Muscle of arm (tissue), 12 donors: ENCODE measurements around the gene B4GALT7. TPM values are rescaled to one million over a fixed set of nuclear protein-coding genes. Genes with fewer than 3 reads are reported as not detected.
"Not testable (repeated sequence)": the region's sequence is repeated elsewhere in the genome, so short reads cannot be mapped to it uniquely, and the experiment has no call there.

Experiments used
- DNase-seq: peaks from one replicate; pipeline ENCODE4 v3.0.0-alpha.2; 2013
- polyA plus RNA-seq, 12 donors: library from polyadenylated mRNA; unstranded; fragments of 120-200 nt; gene quantifications; one replicate each; pipeline ENCODE4 v1.2.1, GENCODE V29; 2013; ENCODE audit not compliant: insufficient read length in 12 of 12

B4GALT7 gene
- polyA plus RNA-seq, 12 donors: 15.0 to 21.3 (median 18.4) TPM; not detected in 1

GRCh38 chr5:177608243-177609075 lies 8.5 kb downstream of the B4GALT7 start:
- no peak for DNase-seq

GRCh38 chr5:177609076-177610059 lies 9.4 kb downstream of the B4GALT7 start:
- no peak for DNase-seq

DNA sequence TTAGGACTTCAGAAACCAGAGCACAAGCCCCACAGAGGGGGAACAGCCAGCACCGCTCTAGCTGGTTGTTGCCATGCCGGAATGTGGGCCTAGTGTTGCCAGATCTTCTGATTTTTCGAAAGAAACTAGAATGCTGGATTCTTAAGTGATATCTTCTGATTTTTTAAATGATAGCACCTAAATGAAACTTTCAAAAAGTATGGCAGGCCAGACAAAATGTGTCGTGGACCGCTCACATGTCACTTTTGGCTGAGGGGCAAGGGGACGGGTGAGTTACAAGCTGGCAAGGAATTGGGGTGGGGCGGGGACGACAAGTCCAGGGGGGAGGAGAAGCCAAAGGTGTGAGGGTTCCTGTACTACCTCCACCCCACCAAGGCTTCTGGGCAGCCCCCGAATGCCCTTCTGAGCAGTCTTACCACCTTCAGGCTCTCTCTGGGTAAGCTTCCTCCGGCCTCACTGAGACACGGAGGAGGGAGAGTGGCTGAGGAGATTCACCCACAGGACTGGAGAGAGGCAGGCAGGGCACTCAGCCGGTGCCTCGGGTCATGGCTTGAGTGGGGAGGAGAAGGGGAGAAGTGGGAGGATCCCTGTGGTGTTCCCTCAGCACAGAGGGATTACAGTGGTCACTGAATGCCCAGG lies 10.3 kb downstream of the B4GALT7 start:
- DNase-seq: no peak

GRCh38 chr5:177610770-177611445 lies 11.0 kb downstream of the B4GALT7 start:
- DNase-seq: no peak

GRCh38 chr5:177611446-177612214 lies 11.7 kb downstream of the B4GALT7 start:
- no peak for DNase-seq

- DNase-seq: no peak
Observed at GRCh38 chr5:177612215-177612673, 12.3 kb downstream of the B4GALT7 start.

DNA sequence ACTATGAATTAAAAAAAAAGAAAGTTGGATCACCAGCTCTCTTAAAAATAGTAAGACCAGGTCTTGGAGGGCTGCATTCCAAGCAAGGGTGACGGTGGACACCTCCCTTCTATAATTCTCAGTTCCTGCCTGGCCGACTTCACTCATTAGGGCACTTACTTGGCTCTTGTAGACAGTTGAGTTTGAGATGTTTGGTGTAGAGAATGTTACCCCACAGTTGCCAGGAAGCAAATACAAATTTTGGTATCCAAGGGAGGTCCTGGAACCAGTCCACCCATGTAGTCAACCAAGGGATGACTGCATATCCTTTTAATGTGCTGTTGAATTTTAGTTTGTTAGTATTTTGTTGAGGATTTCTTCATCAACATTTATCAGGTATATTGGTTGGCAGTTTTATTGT lies 20.6 kb downstream of the B4GALT7 start:
- DNase-seq: no peak

DNA sequence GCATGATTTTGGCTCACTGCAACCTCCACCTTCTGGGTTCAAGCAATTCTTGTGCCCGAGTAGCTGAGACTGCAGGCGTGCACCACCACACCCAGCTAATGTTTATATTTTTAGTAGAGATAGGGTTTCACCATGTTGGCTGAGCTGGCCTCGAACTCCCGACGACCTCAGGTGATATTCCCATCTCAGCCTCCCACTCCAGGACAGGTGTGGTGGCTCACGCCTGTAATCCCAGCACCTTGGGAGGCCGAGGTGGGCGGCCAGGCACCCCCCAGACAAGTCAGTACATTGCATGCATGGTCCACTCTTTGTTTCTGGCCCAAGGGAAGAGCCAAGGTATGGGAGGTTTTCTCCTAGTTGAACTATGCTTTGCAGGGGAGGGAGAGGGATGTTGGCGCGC lies 24.2 kb downstream of the B4GALT7 start:
- not testable (repeated sequence) for DNase-seq

DNA sequence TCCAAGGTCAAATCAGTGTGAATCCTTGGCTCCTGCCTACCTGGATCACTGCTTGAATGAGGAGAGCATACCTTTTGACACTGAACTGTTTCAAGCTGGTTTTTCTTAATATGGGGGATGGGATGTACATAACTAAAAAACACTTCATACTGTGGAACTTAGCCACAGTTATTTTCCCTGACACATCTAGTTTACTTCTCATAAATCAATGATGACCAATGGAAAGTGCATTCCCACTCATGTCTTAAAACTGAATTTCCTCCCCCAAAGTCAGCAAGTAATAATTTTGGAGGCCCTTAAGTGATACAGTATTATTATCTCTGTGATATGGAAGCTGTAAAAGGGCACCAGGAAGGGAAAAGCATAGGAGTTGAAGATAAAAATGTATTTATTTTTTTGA lies 30.3 kb downstream of the B4GALT7 start:
- DNase-seq: not testable (repeated sequence)

DNA sequence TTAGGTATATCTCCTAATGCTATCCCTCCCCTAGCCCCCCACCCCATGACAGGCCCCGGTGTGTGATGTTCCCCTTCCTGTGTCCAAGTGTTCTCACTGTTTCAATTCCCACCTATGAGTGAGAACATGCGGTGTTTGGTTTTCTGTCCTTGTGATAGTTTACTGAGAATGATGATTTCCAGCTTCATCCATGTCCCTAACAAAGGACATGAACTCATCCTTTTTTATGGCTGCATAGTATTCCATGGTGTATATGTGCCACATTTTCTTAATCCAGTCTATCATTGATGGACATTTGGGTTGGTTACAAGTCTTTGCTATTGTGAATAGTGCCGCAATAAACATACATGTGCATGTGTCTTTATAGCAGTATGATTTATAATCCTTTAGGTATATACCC lies 35.0 kb downstream of the B4GALT7 start:
- not testable (repeated sequence) for DNase-seq

DNA sequence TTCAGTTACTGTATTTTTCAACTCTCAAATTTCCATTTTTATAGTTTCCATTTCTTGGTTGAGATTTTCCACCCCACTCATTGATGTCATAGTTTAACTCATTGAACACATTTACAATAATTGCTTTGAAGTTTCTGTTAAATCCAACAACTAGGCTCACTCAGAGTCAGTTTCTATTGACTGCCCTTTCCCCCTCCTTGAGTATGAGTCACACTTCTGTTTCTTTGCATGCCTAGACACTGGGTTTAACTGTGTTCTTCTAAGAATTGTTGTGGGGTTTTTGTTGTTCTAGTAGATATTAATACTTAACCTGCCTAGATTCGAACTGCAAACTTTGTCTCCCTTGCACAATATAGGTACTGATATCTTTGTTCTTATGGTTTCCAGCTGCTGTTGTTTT lies 45.5 kb downstream of the B4GALT7 start:
- DNase-seq: not testable (repeated sequence)

DNA sequence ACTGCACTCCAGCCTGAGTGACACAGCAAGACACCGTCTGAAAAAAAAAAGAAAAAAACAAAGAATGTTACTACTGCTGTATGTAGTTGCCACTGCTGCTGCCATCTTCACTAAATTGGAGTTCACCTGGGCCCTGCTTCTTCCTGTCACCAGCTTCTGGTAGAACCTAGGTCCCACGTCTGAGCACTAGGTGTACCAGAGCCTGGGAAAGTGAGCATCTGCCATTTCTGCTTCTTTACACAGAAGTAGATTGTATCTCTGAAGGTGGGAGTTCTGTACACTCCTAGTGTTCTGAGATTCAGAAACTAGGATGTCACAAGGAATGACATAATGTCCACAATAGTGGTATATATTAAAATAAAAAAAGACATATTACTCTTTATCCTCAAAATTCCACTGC lies 51.3 kb downstream of the B4GALT7 start:
- DNase-seq: not testable (repeated sequence)

DNA sequence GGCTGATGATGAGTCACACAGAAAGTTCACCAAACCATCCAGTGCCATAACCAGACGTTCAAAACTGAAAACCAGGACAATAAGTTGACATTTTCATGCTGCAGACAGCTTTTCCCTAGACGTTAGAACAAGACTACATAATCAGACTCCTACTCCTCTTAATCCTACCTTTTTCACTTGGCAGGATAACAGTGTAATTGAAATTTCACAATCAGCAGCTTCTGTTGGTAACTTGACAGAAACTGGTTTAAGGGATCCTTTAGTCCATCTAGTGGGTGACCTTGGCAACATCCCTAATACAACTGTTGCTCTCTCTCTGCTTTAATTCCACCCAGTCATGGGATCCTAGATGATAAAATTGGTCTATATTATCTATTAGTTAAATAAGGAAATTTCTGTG lies 57.9 kb downstream of the B4GALT7 start:
- DNase-seq: not testable (repeated sequence)

GRCh38 chr5:177658542-177658941 lies 58.6 kb downstream of the B4GALT7 start:
- DNase-seq: not testable (repeated sequence)

Other genes starting within 250 kb of the B4GALT7 start
- gene LMAN2, start 248.5 kb upstream of the B4GALT7 start, polyA plus RNA-seq: 100 to 1,000 TPM in 1 of 12 donors, 10 to 100 TPM in 10, not detected in 1; 55.9 to 123 (median 66.8) TPM
- 10 to 100 TPM in 10 of 12 donors, 1 to 10 TPM in 1, not detected in 1; 8.2 to 23.6 (median 12.9) TPM for gene RGS14, start 242.2 kb upstream of the B4GALT7 start, polyA plus RNA-seq
- gene SLC34A1, start 215.7 kb upstream of the B4GALT7 start, polyA plus RNA-seq: 1 to 10 TPM in 1 of 12 donors, under 1 TPM in 5, not detected in 6; 0.10 to 1.3 (median 0.14) TPM
- gene PFN3, start 199.5 kb upstream of the B4GALT7 start, polyA plus RNA-seq: not detected
- gene F12, start 190.6 kb upstream of the B4GALT7 start, polyA plus RNA-seq: 1 to 10 TPM in 2 of 12 donors, under 1 TPM in 8, not detected in 2; 0.23 to 1.8 (median 0.39) TPM
- gene GRK6, start 173.5 kb upstream of the B4GALT7 start, polyA plus RNA-seq: 10 to 100 TPM in 11 of 12 donors, not detected in 1; 12.4 to 29.0 (median 16.2) TPM
- gene PRR7, start 153.3 kb upstream of the B4GALT7 start, polyA plus RNA-seq: 1 to 10 TPM in 2 of 12 donors, under 1 TPM in 8, not detected in 2; 0.15 to 2.5 (median 0.47) TPM
- 1,000 to 10,000 TPM in 1 of 12 donors, 100 to 1,000 TPM in 11; 174 to 1,003 (median 222) TPM for gene DBN1, start 126.5 kb upstream of the B4GALT7 start, polyA plus RNA-seq
- 100 to 1,000 TPM in 11 of 12 donors, not detected in 1; 121 to 338 (median 274) TPM for gene PDLIM7, start 102.5 kb upstream of the B4GALT7 start, polyA plus RNA-seq
- gene DOK3, start 90.3 kb upstream of the B4GALT7 start, polyA plus RNA-seq: 10 to 100 TPM in 1 of 12 donors, 1 to 10 TPM in 9, not detected in 2; 4.5 to 14.6 (median 5.4) TPM
- gene DDX41, start 83.2 kb upstream of the B4GALT7 start, polyA plus RNA-seq: 10 to 100 TPM in 11 of 12 donors, not detected in 1; 39.0 to 68.7 (median 47.5) TPM
- gene FAM193B, start 45.6 kb upstream of the B4GALT7 start, polyA plus RNA-seq: 100 to 1,000 TPM in 2 of 12 donors, 10 to 100 TPM in 9, not detected in 1; 38.3 to 121 (median 53.0) TPM
- gene TMED9, start 7.9 kb upstream of the B4GALT7 start, polyA plus RNA-seq: 100 to 1,000 TPM in 9 of 12 donors, 10 to 100 TPM in 2, not detected in 1; 86.0 to 166 (median 117) TPM
- gene FAM153A, start 182.8 kb downstream of the B4GALT7 start, polyA plus RNA-seq: under 1 TPM in 8 of 12 donors, not detected in 4; 0.07 to 0.52 (median 0.30) TPM